PFSK-1 (cell line): ENCODE data around the gene NEK7.

Experiments used
- POLR2AphosphoS5 ChIP-seq: IDR thresholded peaks from 2 replicates; pipeline ENCODE4 v1.6.1; 2012; ENCODE audit warnings: low read depth, mild to moderate bottlenecking, control low read depth, low read length, moderate library complexity
- SIN3A ChIP-seq: IDR thresholded peaks from 2 replicates; pipeline ENCODE4 v1.6.1; 2012; ENCODE audit warnings: mild to moderate bottlenecking, low read length, moderate library complexity, borderline replicate concordance; ENCODE audit not compliant: insufficient read depth
- TAF1 ChIP-seq: IDR thresholded peaks from 2 replicates; pipeline ENCODE4 v1.6.1; 2012; ENCODE audit warnings: low read length, control low read depth, borderline replicate concordance; ENCODE audit not compliant: insufficient read depth
- TF ChIP-seq, protein P1 (sequence below), 2 experiments: IDR thresholded peaks; 2 replicates each; pipeline versions ENCODE4 v1.6.1 to v1.8.0; 2011 to 2012; ENCODE audit warnings: low read depth in 2 of 2, low read length in 2 of 2, control low read depth in 1 of 2, inconsistent platforms in 1 of 2, mild to moderate bottlenecking in 1 of 2, moderate library complexity in 1 of 2; ENCODE audit not compliant: insufficient read depth in 1 of 2

GRCh38 chr1:198290089-198290683 is 133.4 kb downstream of the NEK7 start:
- no peak for TF ChIP-seq TAF1
- no peak for TF ChIP-seq POLR2AphosphoS5
- TF ChIP-seq, protein P1, sequence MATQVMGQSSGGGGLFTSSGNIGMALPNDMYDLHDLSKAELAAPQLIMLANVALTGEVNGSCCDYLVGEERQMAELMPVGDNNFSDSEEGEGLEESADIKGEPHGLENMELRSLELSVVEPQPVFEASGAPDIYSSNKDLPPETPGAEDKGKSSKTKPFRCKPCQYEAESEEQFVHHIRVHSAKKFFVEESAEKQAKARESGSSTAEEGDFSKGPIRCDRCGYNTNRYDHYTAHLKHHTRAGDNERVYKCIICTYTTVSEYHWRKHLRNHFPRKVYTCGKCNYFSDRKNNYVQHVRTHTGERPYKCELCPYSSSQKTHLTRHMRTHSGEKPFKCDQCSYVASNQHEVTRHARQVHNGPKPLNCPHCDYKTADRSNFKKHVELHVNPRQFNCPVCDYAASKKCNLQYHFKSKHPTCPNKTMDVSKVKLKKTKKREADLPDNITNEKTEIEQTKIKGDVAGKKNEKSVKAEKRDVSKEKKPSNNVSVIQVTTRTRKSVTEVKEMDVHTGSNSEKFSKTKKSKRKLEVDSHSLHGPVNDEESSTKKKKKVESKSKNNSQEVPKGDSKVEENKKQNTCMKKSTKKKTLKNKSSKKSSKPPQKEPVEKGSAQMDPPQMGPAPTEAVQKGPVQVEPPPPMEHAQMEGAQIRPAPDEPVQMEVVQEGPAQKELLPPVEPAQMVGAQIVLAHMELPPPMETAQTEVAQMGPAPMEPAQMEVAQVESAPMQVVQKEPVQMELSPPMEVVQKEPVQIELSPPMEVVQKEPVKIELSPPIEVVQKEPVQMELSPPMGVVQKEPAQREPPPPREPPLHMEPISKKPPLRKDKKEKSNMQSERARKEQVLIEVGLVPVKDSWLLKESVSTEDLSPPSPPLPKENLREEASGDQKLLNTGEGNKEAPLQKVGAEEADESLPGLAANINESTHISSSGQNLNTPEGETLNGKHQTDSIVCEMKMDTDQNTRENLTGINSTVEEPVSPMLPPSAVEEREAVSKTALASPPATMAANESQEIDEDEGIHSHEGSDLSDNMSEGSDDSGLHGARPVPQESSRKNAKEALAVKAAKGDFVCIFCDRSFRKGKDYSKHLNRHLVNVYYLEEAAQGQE (IDR thresholded peaks at IDR 0.05; ENCODE audit: insufficient read depth in 1 of 2, low read depth in 2 of 2, low read length in 2 of 2): no peak
- no peak for TF ChIP-seq SIN3A
